CD4-positive, alpha-beta T cell treated with Interleukin-4 for 4 hours (primary cell): Measurements from ENCODE around the gene WDHD1.
"Not testable (repeated sequence)": the region's sequence is repeated elsewhere in the genome, so short reads cannot be mapped to it uniquely, and the experiment has no call there.

Experiments used
- DNase-seq: peaks from one replicate; pipeline ENCODE4 v3.0.0-alpha.2; 2020

Gene WDHD1

DNA sequence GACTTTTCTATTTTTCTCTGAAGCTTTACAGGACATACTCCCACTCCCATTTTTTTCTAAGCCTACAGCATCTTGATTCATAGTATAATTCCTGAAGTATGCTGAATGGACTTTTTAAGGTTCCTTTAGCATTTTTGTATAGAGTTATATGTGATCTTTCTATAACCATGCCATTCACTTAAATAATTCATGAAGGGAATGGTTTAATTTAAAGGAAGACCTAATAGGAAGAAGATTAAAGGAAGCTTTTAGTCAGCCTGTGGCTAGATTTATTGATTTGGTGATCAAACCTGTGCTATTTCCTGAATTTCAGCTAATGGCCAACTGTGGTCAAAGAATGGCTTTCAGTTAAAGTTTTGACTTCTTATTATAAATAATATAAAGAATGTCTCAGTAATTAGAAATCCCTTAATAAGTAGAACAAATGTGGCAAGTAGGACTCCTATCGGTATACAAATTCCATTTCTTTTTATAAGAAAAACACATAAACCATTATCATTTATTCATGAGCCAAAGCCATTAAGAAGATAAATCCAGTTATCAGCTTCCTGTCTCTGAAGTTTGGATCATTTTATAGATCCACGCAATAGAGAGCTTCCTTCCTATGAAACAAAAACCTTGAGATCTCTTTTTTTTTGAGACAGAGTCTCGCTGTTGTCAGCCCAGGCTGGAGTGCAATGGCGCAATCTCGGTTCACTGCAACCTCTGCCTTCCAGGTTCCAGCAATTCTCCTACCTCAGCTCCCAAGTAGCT is 20.6 kb upstream of the WDHD1 start:
- DNase-seq = no peak

DNA sequence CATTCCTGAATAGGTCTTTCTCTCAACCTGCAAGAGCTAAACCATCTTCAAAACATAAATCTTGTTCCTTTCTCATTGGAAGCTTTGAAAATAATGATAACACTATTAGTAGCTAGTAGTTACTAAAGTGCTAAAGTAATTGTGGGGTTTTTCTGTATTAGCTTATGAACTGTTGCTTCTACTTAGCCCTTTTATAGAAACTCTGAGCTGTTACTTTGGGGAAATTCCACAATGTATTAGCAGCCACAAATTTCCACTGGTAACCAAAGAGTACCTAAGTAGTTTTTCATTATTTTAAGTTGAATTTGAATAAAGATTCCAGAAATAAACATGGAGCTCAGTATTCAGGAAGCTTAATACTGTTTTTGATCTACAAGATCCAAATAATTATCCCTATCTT is 18.2 kb upstream of the WDHD1 start:
- no peak for DNase-seq

- no peak for DNase-seq
Observed at GRCh38 chr14:55043528-55043927, 16.6 kb upstream of the WDHD1 start.

- no peak for DNase-seq
Observed at GRCh38 chr14:55038708-55039107, 11.8 kb upstream of the WDHD1 start.

- DNase-seq = not testable (repeated sequence)
Observed at GRCh38 chr14:55037995-55038394, 11.1 kb upstream of the WDHD1 start.

DNA sequence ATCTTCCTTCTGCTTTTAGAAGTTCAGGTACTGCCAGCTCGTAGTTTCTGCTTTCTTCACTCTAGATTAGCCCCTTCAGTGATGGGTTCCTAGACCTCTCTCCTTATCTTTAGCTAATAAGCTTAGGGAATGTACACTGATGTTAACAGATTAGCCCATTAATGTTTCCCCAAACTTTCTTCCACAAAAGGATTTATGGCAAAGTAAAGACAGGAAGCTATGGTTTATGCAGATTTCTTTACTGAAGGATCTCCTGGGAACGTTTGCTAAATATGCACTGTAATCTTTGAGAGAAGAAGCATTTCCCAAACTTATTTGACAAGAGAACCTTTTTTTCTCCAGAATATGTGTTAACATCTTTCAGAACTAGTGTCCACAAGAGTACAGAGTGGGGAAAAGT is 4.3 kb upstream of the WDHD1 start:
- no peak for DNase-seq

- DNase-seq = no peak
Observed at GRCh38 chr14:55028476-55028875, 1.6 kb upstream of the WDHD1 start.

- DNase-seq = no peak
Observed at GRCh38 chr14:55028066-55028465, 1.2 kb upstream of the WDHD1 start.

GRCh38 chr14:55026441-55026792 is 482 bp downstream of the WDHD1 start:
- DNase-seq = no peak

- no peak for DNase-seq
Observed at GRCh38 chr14:55025948-55026347, 951 bp downstream of the WDHD1 start.

DNA sequence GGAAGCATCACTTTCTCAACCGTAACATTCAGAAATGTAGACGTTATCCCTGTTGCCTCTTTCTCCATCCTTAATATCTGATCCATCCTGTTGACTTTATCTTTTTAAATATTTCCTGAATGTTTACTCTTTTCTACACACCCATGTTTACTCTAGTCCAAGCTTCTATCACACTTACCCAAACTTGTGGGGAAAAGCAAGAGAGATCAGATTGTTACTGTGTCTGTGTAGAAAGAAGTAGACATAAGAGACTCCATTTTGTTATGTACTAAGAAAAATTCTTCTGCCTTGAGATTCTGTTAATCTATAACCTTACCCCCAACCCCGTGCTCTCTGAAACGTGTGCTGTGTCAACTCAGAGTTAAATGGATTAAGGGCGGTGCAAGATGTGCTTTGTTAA is 2.5 kb downstream of the WDHD1 start:
- not testable (repeated sequence) for DNase-seq

GRCh38 chr14:55019968-55020554 is 6.8 kb downstream of the WDHD1 start:
- no peak for DNase-seq

- DNase-seq = no peak
Observed at GRCh38 chr14:55015006-55015405, 11.9 kb downstream of the WDHD1 start.

GRCh38 chr14:55005071-55005470 is 21.8 kb downstream of the WDHD1 start:
- DNase-seq = no peak

GRCh38 chr14:55000381-55000780 is 26.5 kb downstream of the WDHD1 start:
- DNase-seq = no peak

DNA sequence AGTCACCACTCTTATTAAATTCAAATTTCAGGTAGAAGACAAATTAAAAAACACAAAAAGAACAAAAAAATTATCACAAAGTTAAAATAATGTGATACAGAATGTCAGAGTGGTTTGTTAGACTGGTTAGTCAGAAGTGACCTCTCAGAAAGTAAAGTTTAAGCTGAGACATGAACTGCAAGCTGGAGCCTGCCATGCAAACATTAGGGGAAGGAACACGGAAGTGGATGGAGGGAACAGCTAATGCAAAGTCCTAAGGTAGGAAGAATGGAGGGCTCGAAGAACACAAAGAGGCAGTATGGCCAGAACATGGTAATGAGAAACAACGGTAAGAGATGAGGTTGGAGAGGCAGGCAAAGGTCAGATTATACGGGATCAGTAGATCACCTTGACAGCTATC is 41.7 kb downstream of the WDHD1 start:
- no peak for DNase-seq

- DNase-seq = no peak
Observed at GRCh38 chr14:54981698-54982097, 45.2 kb downstream of the WDHD1 start.

DNA sequence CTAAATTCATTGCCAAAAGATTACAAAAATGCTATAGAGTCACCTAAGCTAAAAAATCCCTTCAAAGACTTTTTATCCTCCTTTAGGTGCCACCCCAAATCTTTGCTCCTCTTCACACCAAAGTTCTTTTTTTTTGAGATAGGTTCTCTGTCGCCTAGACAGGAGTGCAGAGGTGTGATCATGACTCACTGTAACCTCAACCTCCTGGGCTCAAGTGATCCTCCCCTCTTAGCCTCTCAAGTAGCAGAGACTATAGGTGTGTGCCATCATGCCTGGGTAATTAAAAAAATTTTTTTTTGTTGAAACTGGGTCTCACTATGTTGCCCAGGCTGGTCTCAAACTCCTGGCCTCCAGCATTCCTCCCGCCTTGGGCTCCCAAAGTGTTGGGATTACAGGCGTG is 47.9 kb downstream of the WDHD1 start:
- no peak for DNase-seq

GRCh38 chr14:54976316-54976715 is 50.6 kb downstream of the WDHD1 start:
- DNase-seq = no peak

GRCh38 chr14:54975856-54976255 is 51.0 kb downstream of the WDHD1 start:
- DNase-seq = no peak

DNA sequence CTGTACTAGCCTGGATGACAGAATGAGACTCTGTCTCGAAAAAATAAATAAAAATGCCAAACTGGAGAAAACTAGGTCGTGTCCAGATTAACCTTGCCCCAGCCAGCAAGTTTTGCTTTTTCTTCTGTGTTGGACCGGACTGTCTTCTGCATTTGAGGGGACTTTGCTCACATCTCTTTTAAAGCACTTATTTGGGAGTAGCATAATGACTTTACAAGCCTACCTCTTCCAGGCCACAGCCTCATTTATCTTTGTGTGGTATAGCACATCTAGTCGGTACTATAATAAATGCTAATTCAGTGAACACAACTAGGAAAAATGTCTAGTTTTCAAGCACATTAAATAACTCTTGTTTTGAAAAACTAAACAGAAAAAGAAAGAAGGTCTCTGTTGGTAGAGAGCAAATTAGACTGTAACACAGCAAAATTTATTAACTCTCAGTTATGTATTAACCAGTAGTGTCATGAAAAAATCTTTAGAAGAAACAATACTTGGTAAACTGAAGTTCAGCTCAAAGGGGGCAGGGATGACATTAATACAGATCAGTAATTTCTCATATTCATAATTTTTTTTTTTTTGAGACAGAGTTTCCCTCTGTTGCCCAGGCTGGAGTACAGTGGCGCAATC is 52.0 kb downstream of the WDHD1 start:
- DNase-seq = no peak

- DNase-seq = no peak
Observed at GRCh38 chr14:54967496-54967895, 59.4 kb downstream of the WDHD1 start.

GRCh38 chr14:54955143-54955542 is 71.8 kb downstream of the WDHD1 start:
- DNase-seq = no peak

DNA sequence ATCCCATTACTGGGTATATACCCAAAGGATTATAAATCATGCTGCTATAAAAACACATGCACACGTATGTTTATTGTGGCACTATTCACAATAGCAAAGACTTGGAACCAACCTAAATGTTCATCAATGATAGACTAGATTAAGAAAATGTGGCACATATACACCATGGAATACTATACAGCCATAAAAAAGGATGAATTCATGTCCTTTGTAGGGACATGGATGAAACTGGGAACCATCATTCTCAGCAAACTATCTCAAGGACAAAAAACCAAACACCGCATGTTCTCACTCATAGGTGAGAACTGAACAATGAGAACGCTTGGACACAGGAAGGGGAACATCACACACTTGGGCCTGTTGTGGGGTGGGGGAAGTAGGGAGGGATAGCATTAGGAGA is 73.3 kb downstream of the WDHD1 start:
- not testable (repeated sequence) for DNase-seq

DNA sequence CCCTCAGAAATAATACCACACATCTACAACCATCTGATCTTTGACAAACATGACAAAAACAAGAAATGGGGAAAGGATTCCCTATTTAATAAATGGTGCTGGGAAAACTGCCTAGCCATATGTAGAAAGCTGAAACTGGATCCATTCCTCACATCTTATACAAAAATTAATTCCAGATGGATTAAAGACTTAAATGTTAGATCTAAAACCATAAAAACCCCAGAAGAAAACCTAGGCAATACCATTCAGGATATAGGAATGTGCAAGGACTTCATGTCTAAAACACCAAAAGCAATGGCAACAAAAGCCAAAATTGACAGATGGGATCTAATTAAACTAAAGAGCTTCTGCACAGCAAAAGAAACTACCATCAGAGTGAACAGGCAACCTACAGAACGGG is 74.1 kb downstream of the WDHD1 start:
- DNase-seq = not testable (repeated sequence)
